D341Med (cell line): Measurements from ENCODE around the gene KCNH4.
"Not testable (repeated sequence)": the region's sequence is repeated elsewhere in the genome, so short reads cannot be mapped to it uniquely, and the experiment has no call there.

Experiments
- DNase-seq: peaks from one replicate; pipeline ENCODE4 v3.0.0; 2012; ENCODE audit warnings: low spot score

Gene KCNH4

GRCh38 chr17:42180922-42181850, at the start of gene KCNH4:
KCNH4 (minus strand) TSS chr17:42181142; CDS start chr17:42180945, 197 bp downstream.
- DNase-seq, result peak; percentile 99

- DNase-seq, result no peak
Observed at GRCh38 chr17:42230225-42230624, 49.3 kb upstream of the KCNH4 start.

- no peak for DNase-seq
Observed at GRCh38 chr17:42227849-42228700, 47.1 kb upstream of the KCNH4 start.

GRCh38 chr17:42225646-42226045, 44.7 kb upstream of the KCNH4 start:
- DNase-seq, result no peak

- no peak for DNase-seq
Observed at GRCh38 chr17:42224651-42225050, 43.7 kb upstream of the KCNH4 start.

GRCh38 chr17:42221886-42222745, 41.2 kb upstream of the KCNH4 start:
- peak; percentile 87 for DNase-seq

GRCh38 chr17:42219280-42219679, 38.3 kb upstream of the KCNH4 start:
- not testable (repeated sequence) for DNase-seq

GRCh38 chr17:42214156-42214555, 33.2 kb upstream of the KCNH4 start:
- no peak for DNase-seq

GRCh38 chr17:42212382-42212781, 31.4 kb upstream of the KCNH4 start:
- DNase-seq, result no peak

- not testable (repeated sequence) for DNase-seq
Observed at GRCh38 chr17:42211921-42212341, 31.0 kb upstream of the KCNH4 start.

- DNase-seq, result no peak
Observed at GRCh38 chr17:42210046-42210445, 29.1 kb upstream of the KCNH4 start.

GRCh38 chr17:42206153-42206612, 25.2 kb upstream of the KCNH4 start:
- DNase-seq, result not testable (repeated sequence)

- DNase-seq, result no peak
Observed at GRCh38 chr17:42203354-42203753, 22.4 kb upstream of the KCNH4 start.

GRCh38 chr17:42202696-42203095, 21.8 kb upstream of the KCNH4 start:
- no peak for DNase-seq

GRCh38 chr17:42202159-42202558, 21.2 kb upstream of the KCNH4 start:
- no peak for DNase-seq

- no peak for DNase-seq
Observed at GRCh38 chr17:42201458-42201772, 20.5 kb upstream of the KCNH4 start.

GRCh38 chr17:42200706-42201457, 19.9 kb upstream of the KCNH4 start:
- no peak for DNase-seq

GRCh38 chr17:42199416-42200011, 18.6 kb upstream of the KCNH4 start:
- DNase-seq, result no peak

- DNase-seq, result no peak
Observed at GRCh38 chr17:42198897-42199296, 18.0 kb upstream of the KCNH4 start.

GRCh38 chr17:42197564-42198156, 16.7 kb upstream of the KCNH4 start:
- no peak for DNase-seq
